CD4-positive, alpha-beta T cell treated with Interleukin-4 for 4 hours (primary cell): ENCODE data around the gene PELO.
"Not testable (repeated sequence)": the region's sequence is repeated elsewhere in the genome, so short reads cannot be mapped to it uniquely, and the experiment has no call there.

ENCODE experiments used
- DNase-seq: peaks from one replicate; pipeline ENCODE4 v3.0.0-alpha.2; 2020

The PELO gene

DNA sequence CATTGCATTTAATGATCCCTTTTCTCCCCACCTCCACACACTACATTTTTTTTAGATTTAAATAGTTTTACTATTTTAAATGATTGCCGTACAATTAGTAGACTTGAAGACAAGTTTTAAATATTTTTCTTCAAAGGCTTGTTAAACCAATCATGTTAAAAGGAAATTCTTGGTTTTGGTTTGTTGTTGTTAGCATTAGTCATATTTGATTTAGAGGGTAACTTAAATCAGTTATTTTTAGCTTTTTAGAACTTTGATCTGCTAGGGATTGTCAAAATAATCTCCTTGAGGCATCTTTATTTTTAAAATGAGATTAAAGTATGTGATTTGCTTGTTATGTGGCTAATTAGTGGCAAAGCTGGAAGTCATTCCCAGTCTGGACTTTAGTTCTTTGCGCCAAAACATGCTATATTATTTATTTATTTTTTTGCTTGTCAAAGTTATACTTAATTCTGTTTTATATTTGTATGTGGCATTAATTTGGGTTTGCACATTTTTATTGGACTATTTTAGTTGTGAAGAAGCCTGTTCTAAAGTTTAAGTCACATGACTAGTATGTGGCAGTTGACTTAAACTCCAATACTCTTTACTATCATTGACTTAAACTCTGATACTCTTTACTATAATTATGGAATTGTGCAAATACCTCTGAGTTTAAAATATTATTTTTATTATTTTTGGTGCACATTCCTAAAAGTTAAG lies 14.7 kb downstream of the PELO start:
- peak; percentile 7 for DNase-seq

DNA sequence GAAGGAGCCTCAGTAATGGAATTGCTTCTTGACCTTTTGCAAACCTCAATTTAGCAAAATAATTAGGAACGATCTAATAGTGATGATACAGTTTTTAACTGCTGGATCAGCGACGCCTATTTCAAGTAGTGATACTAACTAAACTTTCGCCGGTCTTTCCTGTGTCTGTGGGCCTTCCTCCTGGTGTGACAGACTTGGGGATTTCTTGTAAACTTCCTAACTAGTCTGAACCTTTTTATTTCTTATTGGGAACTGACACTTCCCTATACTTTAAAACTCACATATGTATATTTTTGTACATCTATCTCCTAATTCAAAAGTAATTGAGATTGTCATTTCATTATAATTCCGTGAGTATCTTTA lies 15.2 kb downstream of the PELO start:
- DNase-seq: no peak

DNA sequence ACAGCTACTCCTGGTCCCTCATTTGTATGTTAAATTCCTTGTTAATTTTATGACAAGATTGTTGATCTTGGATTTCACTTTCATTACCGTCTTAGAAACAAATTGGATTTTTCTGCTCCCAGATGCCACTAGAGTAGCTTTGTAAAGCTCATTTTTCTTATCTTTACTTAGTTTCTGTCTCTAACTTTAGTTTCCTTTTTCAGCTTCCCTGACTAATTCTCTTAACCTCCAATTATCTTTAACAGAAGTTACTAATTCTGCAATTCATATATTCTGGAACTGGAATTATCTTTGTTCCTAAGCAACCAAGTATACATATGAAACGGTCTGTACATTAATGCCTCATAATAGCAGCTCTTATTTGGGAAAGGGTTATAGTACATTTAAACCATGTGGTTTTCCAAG lies 16.7 kb downstream of the PELO start:
- DNase-seq: no peak

DNA sequence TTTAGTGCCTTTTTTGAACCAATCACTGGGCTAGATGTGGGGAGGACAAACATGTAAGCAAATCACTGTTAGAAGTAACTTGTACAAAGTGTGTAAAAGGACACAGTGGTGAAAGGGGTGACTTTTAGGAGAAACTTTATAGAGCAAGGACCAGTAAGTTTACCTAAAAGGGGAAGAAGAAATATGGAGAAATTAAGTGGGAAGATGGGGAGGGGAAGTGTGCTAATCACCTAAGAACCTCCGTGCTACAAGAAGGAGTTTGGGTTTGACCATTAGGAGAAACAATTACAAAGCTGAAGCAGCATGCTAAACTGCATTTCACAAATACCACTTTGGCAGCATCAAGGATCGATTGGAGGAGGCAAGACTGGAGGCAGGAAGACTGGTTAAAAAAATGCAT lies 17.3 kb downstream of the PELO start:
- no peak for DNase-seq

DNA sequence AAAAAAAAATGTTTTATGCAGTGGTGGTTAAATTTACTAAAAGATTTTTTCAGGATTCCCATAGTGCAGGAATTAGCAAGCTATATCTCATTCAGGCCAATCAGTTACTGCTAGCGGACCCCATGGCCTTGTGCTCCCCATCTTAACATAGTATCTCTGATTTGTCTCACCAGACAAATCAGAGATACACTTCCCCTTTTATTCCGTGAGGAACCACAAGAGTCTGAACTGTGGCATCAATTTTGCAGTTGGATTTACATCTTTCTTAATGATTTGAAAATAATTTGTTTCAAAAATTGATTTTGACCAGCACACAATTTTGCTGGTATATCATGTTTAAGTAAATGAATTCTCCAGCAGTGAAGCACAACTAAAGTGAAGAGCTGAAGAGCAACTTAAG lies 17.9 kb downstream of the PELO start:
- DNase-seq: no peak

DNA sequence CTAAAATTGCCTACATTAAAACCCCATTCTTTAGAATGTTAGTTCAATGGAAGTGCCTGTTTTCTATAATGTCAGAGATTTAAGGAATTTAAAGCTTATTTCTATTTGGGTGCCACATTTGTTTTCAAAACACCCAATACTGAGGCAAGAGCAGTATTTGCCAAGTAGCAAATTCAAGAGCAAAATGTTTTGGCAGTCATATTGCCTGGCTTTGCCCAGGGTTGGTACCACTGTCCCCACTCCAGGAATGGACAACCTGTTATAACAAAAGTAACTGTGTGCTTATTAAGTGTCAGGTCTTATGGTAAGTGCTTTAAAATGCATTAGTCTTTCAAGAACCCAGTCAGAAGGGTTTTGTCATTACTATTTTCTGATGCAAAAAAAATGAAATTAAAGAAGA lies 19.3 kb downstream of the PELO start:
- DNase-seq: no peak

DNA sequence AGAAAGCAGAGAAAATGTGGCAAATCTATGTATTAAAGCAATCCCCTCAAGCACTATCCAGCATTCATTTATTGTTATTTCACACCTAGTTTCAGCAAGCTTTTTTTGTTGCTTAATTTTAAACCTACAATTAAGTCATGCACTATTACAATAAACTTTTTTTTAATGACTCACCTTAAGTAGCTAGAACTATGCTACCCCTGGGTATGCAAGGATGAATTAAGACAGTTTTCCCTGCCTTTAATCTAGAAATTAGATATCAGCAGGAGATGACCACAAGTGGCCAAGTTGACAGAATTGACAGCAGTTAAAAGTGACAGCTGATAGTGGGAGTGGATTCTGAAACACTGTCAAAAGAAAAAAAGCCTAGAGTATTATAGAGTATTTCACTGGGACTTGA lies 20.0 kb downstream of the PELO start:
- no peak for DNase-seq

DNA sequence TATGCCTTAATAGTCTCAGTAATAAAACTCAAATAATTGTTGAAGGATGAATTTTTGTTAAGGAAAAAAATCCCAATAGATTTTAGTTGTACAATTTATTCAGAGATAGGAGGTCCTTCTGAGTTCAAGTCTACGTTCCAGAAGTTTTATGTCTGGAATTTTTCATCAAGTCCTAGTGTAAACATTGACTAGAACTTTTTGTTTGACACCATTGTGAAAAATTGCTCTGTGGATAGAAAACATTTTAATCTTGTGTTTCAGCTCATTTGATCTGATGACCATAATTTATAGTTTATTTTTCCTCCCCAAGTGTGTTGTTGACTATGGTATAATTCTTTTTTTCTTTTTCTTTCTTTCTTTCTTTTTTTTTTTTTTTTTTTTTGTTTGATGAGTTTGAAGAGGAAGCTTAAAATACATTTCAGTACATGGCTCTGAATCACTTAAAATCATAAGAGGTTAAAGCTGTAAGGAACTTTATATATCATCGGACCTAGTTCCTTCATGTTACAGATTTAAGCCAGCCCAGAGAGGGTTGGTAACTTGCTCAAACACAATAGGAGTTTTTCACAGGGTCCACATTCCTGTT lies 20.7 kb downstream of the PELO start:
- DNase-seq: no peak

DNA sequence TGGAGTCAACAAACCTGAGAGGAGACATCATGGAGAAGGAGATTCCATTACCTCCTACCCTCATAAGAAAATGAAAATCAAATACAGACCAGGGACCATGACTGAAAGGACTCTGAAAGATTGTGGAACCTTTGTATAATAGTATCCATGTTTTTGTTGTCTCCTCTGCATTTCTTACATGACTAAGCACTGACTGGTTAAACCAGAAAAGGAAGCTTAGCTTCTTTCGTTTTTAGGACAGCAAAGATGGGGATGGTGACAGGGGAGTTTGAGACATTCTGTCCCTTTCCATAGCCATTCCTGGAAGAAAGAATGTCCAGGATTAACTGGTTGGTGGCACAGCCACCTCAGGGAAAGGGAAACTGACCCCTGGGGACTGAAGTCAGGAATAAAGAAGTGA lies 22.2 kb downstream of the PELO start:
- no peak for DNase-seq

DNA sequence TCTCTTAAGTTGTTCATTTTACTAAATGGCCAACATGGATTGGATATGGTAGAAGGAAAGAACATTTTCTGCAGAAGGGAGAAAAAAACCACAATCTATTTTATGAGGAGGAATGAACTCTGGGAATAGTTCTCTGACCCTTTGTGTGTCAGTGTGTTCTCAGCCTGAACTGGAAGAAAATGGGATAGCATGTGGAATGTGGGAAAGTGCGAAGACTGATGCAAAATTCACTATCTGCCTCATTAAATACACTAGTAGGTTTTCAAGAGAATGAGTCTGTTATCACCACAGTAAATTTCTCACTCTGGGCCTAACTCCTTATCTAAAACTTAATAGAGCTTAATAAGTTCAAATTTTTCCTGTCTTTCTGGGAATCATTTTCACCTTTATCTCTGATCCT lies 22.7 kb downstream of the PELO start:
- no peak for DNase-seq

DNA sequence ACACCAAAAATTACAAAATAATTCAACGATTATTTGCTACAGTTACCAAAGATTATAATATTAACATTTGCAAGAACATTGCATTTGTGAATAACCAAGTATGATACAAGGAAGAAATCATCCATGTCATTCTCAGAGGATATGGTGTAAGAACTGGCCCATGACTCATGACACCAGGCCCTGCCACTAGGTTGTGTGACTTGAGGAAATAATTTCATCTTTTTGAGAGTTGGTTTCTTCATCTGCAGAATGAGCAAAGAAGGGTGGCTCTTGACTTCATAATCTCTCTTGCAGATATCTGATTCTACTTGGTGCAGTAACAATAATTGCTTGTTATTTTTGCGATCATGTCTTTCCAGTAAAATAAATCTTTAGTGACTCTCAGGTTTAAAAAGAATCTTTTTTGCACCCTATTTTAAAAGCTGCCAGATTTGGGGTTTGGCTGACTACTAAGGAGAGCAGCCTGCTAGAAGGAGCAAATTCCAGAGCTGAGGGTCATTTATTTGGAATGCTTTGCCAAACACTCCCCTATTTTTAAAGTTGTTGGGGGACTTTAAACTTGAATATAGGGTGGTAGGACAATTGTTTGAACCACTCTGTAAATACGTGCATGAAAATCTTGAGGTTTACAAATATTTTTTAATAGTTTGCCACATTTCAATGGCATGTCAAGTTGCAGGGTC lies 23.5 kb downstream of the PELO start:
- no peak for DNase-seq

DNA sequence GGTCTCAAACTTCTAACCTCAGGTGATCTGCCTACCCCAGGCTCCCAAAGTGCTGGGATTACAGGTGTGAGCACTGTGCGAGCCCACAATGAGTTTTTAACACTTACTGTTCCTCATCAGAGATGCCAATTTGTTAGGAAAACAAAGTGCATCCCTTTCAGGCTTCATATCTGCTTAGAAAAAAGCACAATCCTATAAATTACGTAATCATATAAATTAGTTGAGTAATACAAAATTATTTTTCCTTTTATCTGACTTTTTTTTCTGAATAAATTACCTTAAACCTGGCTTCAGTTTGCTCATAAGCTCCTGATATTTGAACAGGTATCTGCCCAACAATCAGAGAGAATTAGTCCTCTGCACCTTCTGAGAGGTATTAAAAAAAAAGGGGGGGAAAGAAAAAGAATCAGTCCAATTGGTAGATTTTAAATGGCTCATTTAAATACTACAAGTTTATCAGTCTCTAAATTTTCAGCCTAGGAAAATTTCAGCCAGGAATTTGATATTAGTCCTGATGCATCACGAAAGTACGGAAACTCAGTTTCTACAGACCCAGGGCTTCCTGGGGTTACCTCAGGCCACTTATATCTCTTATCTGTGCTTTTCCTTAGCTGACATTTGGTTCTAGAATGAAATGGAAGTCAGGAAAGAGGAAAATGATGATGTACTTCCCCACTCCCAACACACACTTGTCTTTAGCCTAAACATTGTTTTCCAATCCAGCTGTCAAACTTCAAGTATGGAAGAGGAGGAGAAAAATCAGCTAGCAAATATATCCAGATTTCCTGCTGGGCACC lies 26.8 kb downstream of the PELO start:
- DNase-seq: no peak

DNA sequence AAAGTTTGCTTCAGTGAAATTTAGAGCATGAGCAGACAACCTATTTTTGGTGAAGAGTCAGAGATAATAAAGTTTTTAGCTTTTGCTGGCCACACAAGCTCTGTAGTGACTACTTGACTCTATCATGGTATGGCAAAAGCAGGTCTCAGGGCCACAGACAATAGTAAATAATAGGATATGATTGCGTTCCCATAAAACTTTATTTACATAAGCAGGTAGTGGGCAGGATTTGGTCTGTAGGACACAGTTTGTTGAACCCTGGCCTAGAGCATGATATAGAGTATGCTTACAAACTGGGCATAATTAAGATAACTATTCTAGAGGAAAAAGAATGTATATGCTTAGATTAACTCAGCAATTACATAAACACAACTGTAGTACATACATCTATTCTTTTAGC lies 30.1 kb downstream of the PELO start:
- DNase-seq: no peak

DNA sequence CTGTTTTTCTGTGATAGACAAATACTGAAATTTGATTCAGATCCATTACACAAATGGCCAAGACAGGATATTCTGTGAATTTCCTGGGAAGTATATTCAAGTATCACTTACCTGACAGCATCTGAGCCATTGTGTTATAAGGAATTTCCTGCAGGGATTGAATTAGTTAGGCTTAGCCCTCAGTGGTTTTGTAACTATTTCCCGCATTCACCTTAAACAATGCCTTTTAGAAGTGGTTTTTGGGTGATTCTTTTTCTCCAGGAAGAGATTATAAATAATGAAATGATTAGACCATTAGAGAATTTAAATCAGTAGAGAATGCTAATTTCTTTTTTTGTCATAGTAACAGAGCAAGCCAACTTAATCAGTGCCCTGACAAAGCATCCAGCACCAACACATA lies 30.6 kb downstream of the PELO start:
- DNase-seq: no peak

DNA sequence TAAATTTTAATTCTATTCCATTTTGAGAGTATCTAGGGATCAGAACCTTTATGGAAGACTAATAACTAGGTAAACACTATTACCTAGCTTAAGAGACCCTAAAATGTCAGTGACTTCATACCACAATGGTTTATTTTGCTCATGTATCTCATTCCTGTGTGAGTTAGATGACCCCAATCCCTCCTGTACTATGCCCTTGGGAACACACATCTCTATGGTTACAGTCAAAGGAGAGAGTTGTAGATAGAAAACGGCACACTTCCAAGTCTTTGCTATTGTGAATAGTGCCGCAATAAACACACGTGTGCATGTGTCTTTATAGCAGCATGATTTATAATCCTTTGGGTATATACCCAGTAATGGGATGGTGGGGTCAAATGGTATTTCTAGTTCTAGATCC lies 31.1 kb downstream of the PELO start:
- DNase-seq: not testable (repeated sequence)

DNA sequence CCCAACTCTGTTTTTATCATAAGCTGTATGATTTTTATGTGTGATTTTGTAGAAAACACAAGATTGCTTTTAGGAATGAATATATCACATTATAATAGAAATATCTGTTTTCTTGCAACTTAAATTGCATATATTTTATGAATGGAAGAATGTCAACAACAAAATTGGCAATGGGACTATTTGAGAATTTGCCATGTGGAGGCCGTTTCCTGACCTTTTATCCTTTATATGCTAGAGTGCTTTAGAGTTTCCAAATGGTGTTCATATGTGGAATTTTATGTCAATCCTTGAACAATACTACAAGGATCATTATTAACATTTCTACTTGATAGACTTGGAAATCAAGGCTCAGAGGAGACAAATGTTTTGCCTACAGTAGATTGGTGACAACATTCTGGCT lies 34.2 kb downstream of the PELO start:
- DNase-seq: no peak

DNA sequence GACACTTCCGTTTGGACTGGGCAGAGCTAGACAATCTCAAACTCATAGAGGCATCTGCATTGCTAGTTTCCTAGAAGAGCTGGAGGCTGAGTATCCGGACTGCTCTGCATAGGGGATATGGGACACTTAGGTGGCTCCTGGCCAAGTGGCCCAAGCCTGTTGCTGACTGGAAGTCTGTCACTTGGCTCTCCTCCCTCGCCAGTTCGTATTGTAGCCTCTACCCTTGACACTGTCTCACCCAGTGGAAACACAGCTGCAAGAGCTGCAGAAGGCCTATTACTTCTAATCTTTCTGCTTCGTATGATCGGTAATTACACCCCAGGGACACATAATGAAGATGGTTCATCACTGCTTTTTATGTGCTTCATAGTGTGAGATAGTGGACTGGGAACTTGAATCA lies 34.7 kb downstream of the PELO start:
- no peak for DNase-seq

DNA sequence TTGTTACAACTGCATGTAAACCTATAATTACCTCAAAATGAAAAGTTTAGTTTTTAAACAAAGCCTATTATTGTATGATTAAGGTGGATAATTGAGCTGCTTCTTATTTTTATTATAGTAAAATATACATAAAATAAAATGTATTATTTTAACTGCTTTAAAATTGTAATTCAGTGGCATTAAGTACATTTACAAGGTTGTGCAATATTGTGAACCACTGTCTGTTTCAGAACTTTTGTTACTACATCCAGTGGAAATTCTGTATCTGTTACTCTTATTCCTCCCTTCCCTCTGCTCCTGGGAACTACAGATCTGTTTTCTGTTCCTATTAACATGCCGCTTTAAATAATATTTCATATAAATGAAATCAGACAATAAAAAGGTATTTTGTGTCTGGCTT lies 37.1 kb downstream of the PELO start:
- DNase-seq: no peak

DNA sequence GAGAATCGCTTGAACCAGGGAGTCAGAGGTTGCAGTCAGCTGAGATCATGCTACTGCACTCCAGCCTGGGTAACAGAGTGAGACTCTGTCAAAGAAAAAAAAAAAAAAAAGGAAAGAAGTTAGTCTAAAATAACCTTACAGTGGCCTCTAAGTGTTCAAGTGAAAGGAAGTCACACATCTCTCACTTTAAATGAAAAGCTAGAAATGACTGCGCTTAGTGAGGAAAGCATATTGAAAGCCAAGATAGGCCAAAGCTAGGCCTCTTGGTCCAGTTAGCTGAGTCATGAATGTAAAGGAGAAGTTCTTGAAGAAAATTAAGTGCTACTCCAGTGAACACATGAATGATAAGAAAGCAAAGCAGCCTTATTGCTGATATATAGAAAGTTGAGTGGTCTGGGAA lies 38.1 kb downstream of the PELO start:
- peak; percentile 7 for DNase-seq

DNA sequence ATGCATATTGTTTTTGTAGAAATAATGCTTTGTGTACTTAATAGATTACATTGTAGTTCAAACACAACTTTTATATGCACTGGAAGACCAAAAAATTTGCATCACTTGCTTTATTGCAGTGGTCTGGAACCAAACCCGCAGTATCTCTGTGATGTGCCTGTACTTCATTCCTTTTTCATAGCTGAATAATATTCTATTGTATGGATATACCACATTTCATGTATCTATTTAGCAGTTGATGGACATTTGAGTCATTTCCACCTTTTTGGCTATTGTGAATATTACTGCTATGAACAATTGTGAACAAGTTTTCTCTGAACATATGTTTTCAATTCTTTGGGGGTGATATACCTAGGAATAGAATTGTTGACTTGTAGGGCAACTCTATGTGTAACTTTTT lies 40.1 kb downstream of the PELO start:
- DNase-seq: no peak

DNA sequence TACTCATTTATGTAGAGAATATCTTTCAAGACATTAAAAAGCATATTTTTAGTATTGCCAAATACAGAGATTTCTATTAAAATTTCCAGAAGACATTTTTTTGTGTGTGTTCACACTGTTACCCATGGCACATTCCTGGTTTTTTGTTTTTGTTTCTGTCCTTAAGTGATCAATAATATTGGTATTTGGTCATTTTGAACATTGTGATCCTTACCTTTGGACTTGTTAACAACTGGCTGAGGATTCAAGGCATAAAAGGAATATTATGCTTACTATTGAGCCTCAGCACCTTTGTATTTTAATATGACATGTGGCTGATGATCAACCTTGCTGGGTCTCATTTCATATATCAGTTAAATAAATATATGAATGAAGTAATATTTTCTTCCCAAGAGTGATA lies 41.9 kb downstream of the PELO start:
- DNase-seq: no peak

DNA sequence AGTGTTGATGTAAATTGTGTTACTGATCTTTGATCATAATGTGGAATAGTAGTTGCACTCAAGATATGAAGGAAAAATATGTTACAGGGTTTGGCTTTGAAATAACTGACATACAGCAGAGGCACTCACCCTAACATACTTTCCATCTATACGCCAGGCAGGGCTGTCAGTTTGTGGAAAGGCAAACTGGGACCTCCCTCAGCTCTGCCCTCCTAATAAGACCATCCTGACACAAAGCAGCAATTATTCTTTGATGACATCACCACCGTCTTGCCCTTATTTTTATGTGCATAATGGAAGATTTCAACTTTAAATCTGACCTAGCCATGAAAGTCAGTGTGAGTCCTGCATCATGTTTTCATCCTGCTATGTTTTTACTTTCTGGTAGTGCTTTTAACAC lies 42.9 kb downstream of the PELO start:
- DNase-seq: no peak

DNA sequence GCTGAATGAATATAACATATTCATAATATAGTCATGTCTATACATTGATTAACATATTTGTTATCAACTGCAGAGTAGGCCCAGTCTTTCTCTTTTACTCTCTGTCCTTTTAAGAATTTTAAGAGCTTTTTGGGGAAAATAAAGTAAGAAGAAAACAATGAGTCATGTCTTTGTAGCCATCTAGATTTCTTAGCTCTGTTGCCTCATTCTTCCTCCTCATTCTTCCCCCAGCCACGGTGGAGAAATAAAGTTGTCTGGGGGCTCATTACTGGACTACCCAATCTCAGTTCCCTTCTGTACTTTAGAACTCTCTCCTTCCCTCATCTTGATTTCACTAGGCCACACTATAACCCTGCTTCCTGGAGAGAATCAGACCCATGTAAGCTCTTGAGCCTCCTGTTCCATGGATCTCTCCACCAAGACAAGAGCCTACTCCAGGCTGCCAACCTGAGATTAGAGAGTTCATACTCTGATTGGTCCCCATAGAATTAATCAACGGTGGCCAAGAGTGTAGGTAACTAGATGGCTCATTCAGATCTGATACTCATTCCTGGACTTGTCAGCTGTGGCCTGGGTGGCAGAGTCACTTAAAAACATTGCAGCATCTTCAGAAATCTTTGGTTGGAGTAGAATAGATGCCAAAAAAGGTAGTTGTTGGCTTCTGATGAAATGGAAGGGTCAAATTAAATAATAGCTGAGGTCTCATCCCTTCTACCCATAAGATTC lies 44.2 kb downstream of the PELO start:
- no peak for DNase-seq
